GM12878 (cell line): ENCODE data around the gene ATP5MK. TPM values are rescaled to one million over a fixed set of nuclear protein-coding genes. Genes with fewer than 3 reads are reported as not detected.
A peak's percentile ranks its signal among the peaks of the same experiment; 100 is the strongest.

Source experiments
- CBX3 ChIP-seq: fragments of 200-600 bp; sonication (generic); IDR thresholded peaks from 2 replicates; pipeline ENCODE4 v1.6.1; 2016; ENCODE audit warnings: low read depth, borderline replicate concordance
- CHD4 ChIP-seq: fragments of 200-600 bp; sonication (generic); IDR thresholded peaks from 2 replicates; pipeline ENCODE4 v1.6.1; 2016; ENCODE audit warnings: mild to moderate bottlenecking
- CTCF ChIP-seq, 3 experiments: IDR thresholded peaks in 2 of 3; conservative IDR thresholded peaks in 1 of 3; 2 replicates each; pipeline ENCODE4 v1.5.1; 2011; ENCODE audit warnings: low read depth in 3 of 3, low read length in 3 of 3, mild to moderate bottlenecking in 3 of 3, control low read depth in 2 of 3, moderate library complexity in 2 of 3, inconsistent platforms in 1 of 3, mixed read lengths in 1 of 3; ENCODE audit not compliant: control insufficient read depth in 2 of 3, insufficient read depth in 1 of 3; ENCODE audit errors: extremely low read depth in 1 of 3
- ELK1 ChIP-seq: IDR thresholded peaks from 2 replicates; pipeline ENCODE4 v1.6.1; 2012; ENCODE audit warnings: low read depth, low read length, improper control_type of control experiment
- GABPA ChIP-seq: IDR thresholded peaks from 2 replicates; pipeline ENCODE4 v1.6.1; 2014; ENCODE audit warnings: antibody characterized with exemption, low read depth, mild to moderate bottlenecking, inconsistent platforms
- HDAC6 ChIP-seq: fragments of 200-600 bp; sonication (generic); IDR thresholded peaks from one replicate; pipeline ENCODE4 v1.8.0; 2017; ENCODE audit warnings: antibody characterized with exemption; ENCODE audit not compliant: unreplicated experiment
- IKZF1 ChIP-seq: fragments of 450-650 bp; conservative IDR thresholded peaks from 2 replicates; pipeline ENCODE4 v1.6.1; 2017; ENCODE audit warnings: antibody characterized with exemption, mild to moderate bottlenecking
- NR2F1 ChIP-seq: fragments of 450-650 bp; conservative IDR thresholded peaks from 2 replicates; pipeline ENCODE4 v1.6.1; 2017; ENCODE audit warnings: mild to moderate bottlenecking
- PRDM15 ChIP-seq: fragments of 450-650 bp; formaldehyde crosslinking; IDR thresholded peaks from 2 replicates; pipeline ENCODE4 v1.4.0; 2020; ENCODE audit warnings: mild to moderate bottlenecking, moderate library complexity
- TCF3 ChIP-seq: IDR thresholded peaks from 2 replicates; pipeline ENCODE4 v1.6.1; 2012; ENCODE audit warnings: low read depth, mild to moderate bottlenecking, low read length, borderline replicate concordance; ENCODE audit not compliant: insufficient read depth
- ZBTB4 ChIP-seq: fragments of 450-650 bp; formaldehyde crosslinking; IDR thresholded peaks from 2 replicates; pipeline ENCODE4 v1.4.0; 2022; ENCODE audit warnings: mild to moderate bottlenecking, moderate library complexity
- ZNF217 ChIP-seq: fragments of 450-650 bp; IDR thresholded peaks from 2 replicates; pipeline ENCODE4 v1.6.1; 2017; ENCODE audit warnings: antibody characterized with exemption, mild to moderate bottlenecking
- ZNF384 ChIP-seq: IDR thresholded peaks from 2 replicates; pipeline ENCODE4 v1.6.1; 2012; ENCODE audit warnings: low read depth, mild to moderate bottlenecking, low read length, improper control_type of control experiment, borderline replicate concordance
- ZNF622 ChIP-seq: fragments of 450-650 bp; IDR thresholded peaks from 2 replicates; pipeline ENCODE4 v1.6.1; 2017; ENCODE audit warnings: mild to moderate bottlenecking, inconsistent platforms
- ZSCAN29 ChIP-seq: fragments of 450-650 bp; IDR thresholded peaks from 2 replicates; pipeline ENCODE4 v1.6.1; 2017; ENCODE audit warnings: mild to moderate bottlenecking, moderate library complexity
- polyA plus RNA-seq, 11 experiments: library from polyadenylated mRNA; depleted of rRNA in 4 of 11; unstranded in 6 of 11; stranded (reverse) in 5 of 11; fragments of >200 nt; fragmentation: Nextera tagmentation in 4 of 11; fragmentation: Illumina TruSeq in 1 of 11; extraction: Ambion mirVana in 4 of 11; extraction: Trizol in 1 of 11; gene quantifications; 1 replicate in 1 of 11; 2 replicates in 10 of 11; pipeline versions ENCODE4 v1.2.1 to v1.2.3, GENCODE V29; 2011 to 2016; ENCODE audit warnings: inconsistent platforms in 2 of 11, missing spikeins in 2 of 11, low read depth in 1 of 11
- total RNA-seq, 4 experiments: library from RNA; depleted of rRNA in 3 of 4; stranded (reverse); fragments of >200 nt in 3 of 4; fragmentation: Illumina TruSeq in 1 of 4; extraction: Trizol in 1 of 4; gene quantifications; 2 replicates each; pipeline versions ENCODE4 v1.2.1 to v1.2.3, GENCODE V29; 2013 to 2021

The ATP5MK gene
- total and polyA plus RNA-seq, 10 of the 15 experiments (the other 5 are each of a cell fraction or from before 2014, with no cell fraction given) = 240 to 1,790 (median 626) TPM

- TF ChIP-seq CTCF (IDR thresholded peaks at IDR 0.05 in 2 of 3, conservative IDR thresholded peaks at IDR 0.05 in 1 of 3; ENCODE audit: control insufficient read depth in 2 of 3, extremely low read depth in 1 of 3, insufficient read depth in 1 of 3, low read depth in 3 of 3, low read length in 3 of 3) = no peak
- no peak for TF ChIP-seq CHD4
- no peak for TF ChIP-seq ZNF622
- TF ChIP-seq HDAC6 = no peak
- TF ChIP-seq NR2F1 = no peak
- no peak for TF ChIP-seq ZSCAN29
- no peak for TF ChIP-seq PRDM15
- TF ChIP-seq ELK1 = no peak
- no peak for TF ChIP-seq TCF3
- no peak for TF ChIP-seq CBX3
- no peak for TF ChIP-seq IKZF1
- TF ChIP-seq ZBTB4 (CRISPR knock-in tag) = no peak
- no peak for TF ChIP-seq ZNF217
- 0 out of 2 replicates have a peak, but pooled peaks have one; percentile 27 for TF ChIP-seq GABPA
- no peak for TF ChIP-seq ZNF384
Observed at GRCh38 chr10:103373544-103373943, 22.7 kb downstream of the ATP5MK start (continued).
